NCI-H748 (cell line): ENCODE data around the gene GP1BB.

Source experiments
- DNase-seq: peaks from one replicate; lab custom pipeline; 2025; ENCODE audit not compliant: unreplicated experiment; lab: John Stamatoyannopoulos, UW

GP1BB gene

GRCh38 chr22:19713650-19714311 lies 9.6 kb upstream of the GP1BB start:
- DNase-seq = no peak

DNA sequence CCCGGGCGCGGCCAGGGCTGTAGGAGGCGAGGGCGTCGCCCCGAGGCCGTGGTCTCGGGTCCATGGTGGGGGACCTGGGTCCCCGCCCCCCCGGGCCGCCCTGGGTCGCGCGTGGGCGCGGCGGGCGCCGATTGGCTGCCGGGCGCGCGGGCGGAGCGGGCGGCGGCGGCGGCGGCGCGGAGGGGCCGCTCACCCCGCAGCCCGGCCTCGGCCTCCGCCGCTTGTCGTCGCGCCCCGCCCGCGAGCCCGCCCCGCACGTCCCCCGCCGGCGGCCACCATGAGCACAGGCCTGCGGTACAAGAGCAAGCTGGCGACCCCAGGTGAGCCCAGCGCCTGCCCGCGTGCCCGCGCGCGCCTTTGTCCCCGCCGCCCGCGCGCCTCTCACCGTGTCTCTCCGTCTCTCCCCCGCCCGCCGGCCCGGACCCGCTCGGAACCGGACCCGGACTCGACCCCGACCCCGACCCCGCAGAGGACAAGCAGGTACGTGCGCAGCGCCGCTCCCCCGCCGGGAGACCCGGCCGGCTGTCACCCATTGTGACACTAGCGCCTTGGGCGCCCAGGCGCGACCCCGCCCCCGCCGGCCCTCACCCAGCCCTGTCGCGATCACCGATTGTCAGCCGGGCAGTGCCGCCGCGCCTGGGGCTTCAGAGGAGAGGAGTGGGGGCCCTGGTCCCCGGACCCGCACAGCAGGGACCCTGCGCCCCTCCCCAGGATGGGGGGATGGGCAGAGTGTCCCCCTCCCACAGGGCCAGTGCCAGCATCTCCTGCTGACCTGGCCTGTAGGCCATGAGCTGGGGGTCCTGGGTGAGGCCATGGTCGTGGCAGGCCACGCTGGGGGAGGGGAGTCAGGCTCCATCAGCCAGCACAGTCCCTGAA lies 8.8 kb upstream of the GP1BB start, which contains the start of gene SEPTIN5:
Gene SEPTIN5, plus strand, starts transcription at position 192 of the 876 bp plus-strand sequence. Its CDS starts 86 bp downstream, at position 278.
- DNase-seq = peak; percentile 26

GRCh38 chr22:19715188-19715930 lies 8.0 kb upstream of the GP1BB start:
- no peak for DNase-seq

DNA sequence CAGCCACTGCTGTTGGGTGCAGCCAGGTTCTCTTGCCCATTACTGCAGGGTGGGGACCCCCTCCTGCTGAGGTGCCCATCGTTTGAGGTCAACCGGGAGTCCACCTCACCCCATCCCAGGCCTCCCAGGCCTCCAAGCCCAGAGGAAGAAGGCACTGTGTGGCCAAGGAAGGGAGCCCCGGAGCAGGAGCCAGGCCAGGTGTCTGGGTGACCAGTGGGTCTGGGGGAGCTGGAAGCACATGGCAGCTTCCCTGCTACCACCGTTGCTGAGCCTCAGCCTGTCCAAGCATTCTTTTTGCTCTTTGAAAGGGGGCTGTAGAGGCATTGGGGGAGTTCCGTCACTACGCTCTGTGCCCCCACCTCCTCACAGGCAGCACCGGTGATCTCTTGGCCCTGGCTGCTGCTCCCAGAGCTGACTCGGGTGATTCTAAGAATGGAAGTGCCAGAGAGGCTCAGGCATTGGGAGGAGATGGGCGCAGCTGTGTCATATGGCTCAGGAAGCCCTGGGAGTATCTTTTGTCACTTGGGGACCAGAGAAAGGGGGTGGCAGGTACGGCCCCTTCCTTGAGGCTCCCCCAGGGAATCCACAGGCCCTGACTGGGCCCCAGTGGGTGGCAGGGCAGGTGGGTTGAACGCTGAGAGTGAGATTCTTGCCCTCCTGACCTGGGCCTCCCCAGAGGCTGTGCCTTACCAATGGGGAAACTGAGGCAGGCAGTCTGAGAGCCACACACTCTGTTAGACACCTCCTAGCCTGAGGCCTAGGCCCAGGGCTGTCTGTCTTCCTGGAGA lies 7.1 kb upstream of the GP1BB start:
- no peak for DNase-seq

- DNase-seq = no peak
Measured at GRCh38 chr22:19716829-19717105, 6.6 kb upstream of the GP1BB start.

- DNase-seq = no peak
Measured at GRCh38 chr22:19717181-19717580, 6.2 kb upstream of the GP1BB start.

GRCh38 chr22:19717691-19718455 lies 5.5 kb upstream of the GP1BB start:
- peak; percentile 60 for DNase-seq

- DNase-seq = no peak
Measured at GRCh38 chr22:19718456-19719049, 4.8 kb upstream of the GP1BB start.

DNA sequence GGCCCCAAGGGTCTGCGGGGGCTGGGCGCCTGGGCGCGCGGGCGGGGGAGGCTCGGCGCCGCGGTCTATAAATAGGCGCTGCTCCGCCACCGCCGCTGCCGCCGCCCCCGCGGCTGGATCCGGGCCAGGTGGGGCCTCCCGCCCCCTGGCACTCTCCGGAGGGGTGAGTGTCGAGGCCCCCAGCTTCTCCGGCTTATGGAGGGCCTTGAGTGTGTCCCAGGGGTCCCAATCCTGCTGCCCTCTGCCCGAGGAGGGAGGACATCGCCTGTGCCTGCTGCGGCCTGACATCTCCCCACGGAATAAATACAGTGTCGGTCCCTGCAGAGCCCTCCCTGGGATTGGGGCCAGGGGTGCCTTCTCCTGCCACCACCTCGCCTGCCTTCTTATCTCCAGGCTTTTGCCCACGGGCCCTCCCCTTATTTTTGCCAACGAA lies 4.3 kb upstream of the GP1BB start:
- no peak for DNase-seq

DNA sequence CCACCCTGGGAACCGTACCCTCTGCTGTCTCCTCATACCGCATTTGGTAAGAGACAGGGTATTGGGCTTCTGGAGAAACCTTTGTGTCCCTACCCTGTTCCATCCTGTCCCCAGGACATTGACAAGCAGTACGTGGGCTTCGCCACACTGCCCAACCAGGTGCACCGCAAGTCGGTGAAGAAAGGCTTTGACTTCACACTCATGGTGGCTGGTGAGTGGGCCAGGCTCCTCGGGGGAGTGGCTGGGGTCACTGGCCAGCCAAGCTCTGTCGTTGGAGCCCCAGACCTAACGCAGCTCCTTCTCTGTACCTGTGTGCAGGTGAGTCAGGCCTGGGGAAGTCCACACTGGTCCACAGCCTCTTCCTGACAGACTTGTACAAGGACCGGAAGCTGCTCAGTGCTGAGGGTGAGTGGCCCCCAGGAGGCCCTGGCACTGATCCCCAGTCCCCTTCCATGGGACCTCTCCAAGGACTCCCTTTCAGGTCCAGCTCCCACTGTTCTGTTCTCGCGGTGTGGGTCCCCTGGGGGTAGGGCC lies 3.8 kb upstream of the GP1BB start:
- DNase-seq = no peak

- no peak for DNase-seq
Measured at GRCh38 chr22:19720150-19720827, 3.0 kb upstream of the GP1BB start.

DNA sequence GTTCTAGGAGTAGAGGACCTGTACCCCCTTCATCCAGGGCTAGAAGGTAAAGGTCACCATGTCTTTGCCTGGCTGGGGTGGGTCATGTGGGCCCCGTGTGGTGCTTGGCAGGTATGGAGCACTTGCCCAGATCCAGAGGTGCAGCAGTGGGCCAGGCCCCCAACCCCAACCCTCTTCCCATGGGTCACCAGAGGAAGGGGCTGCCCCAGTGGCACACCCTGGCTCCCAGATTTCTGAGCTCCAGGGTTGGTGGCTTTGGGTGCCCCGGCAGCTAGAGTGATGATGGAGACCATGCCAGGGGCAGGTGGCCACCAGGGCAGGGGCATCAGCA lies 2.4 kb upstream of the GP1BB start:
- no peak for DNase-seq

GRCh38 chr22:19721330-19722177 lies 1.8 kb upstream of the GP1BB start:
- DNase-seq = no peak

DNA sequence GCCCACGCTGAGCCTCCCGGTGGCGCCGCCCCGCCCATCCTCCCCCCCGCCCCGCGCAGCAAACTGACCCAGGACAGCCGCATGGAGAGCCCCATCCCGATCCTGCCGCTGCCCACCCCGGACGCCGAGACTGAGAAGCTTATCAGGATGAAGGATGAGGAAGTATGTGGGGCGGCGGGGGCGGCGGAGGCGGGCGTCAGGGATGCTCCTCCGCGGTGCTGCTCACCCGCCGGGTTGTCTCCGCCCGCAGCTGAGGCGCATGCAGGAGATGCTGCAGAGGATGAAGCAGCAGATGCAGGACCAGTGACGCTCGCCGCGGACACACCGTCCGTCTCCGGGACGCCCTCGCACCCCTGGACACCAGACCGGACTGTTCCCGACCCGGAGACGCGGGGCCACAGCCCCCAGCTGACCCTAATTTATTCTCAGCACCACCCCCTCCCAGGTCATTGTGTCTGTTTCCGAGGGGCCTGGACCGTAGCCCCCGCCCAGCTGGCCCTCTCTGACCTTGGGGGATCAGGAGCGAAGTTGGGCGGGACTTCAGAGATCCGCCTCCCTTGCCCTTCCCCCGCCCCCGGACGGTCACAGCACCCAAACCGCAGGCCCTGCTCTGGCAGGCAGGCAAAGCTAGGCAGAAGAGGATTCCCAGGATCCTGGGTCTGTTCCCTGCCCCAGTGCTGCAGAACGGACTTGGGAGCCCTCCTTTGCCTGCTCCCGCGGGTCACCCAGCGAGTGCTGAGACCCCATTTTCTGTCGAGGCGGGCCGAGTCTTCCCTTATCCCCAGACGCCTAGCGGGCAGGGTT lies 959 bp upstream of the GP1BB start:
- no peak for DNase-seq

DNA sequence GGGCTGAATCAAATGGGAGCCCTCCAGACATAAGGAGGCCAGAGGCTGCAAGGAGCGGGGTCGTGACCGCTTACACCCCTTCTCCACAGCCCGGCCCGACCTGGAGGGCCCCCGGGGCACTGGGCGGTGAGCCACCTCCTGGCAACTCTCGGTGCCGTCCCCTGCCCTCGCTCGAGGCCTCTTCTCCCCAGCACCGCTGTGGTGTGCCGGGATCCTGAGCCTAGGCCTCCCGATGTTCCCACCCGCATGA lies 432 bp upstream of the GP1BB start:
- no peak for DNase-seq

- DNase-seq = peak; percentile 73
Measured at GRCh38 chr22:19723983-19724827, 866 bp downstream of the GP1BB start.
